Measurements from ENCODE around the gene ARHGAP27.
"Not testable (repeated sequence)": the region's sequence is repeated elsewhere in the genome, so short reads cannot be mapped to it uniquely, and the experiment has no call there.

ARHGAP27 gene

GRCh38 chr17:45432405-45433158 is at the start of gene ARHGAP27:
Gene ARHGAP27, minus strand, starts transcription at chr17:45432870. Its CDS starts 2,591 bp downstream, at chr17:45430279.
- DNase-seq = no peak

GRCh38 chr17:45482317-45482716 is 49.6 kb upstream of the ARHGAP27 start:
- not testable (repeated sequence) for DNase-seq

- DNase-seq = not testable (repeated sequence)
These were observed 42.8 kb upstream of the ARHGAP27 start for GRCh38 chr17:45475436-45475835.

GRCh38 chr17:45472249-45472648 is 39.6 kb upstream of the ARHGAP27 start:
- DNase-seq = not testable (repeated sequence)

- DNase-seq = not testable (repeated sequence)
These were observed 36.5 kb upstream of the ARHGAP27 start for GRCh38 chr17:45469204-45469563.

- DNase-seq = not testable (repeated sequence)
These were observed 35.9 kb upstream of the ARHGAP27 start for GRCh38 chr17:45468293-45469203.

GRCh38 chr17:45461524-45462327 is 29.1 kb upstream of the ARHGAP27 start:
- not testable (repeated sequence) for DNase-seq

GRCh38 chr17:45460422-45460821 is 27.8 kb upstream of the ARHGAP27 start:
- DNase-seq = not testable (repeated sequence)

- not testable (repeated sequence) for DNase-seq
These were observed 21.7 kb upstream of the ARHGAP27 start for GRCh38 chr17:45454341-45454740.

GRCh38 chr17:45453731-45454130 is 21.1 kb upstream of the ARHGAP27 start:
- not testable (repeated sequence) for DNase-seq

- DNase-seq = not testable (repeated sequence)
These were observed 20.5 kb upstream of the ARHGAP27 start for GRCh38 chr17:45453225-45453534.

- DNase-seq = not testable (repeated sequence)
These were observed 19.9 kb upstream of the ARHGAP27 start for GRCh38 chr17:45452329-45453224.

GRCh38 chr17:45451660-45452059 is 19.0 kb upstream of the ARHGAP27 start:
- DNase-seq = not testable (repeated sequence)

GRCh38 chr17:45451131-45451530 is 18.5 kb upstream of the ARHGAP27 start:
- no peak for DNase-seq

GRCh38 chr17:45449708-45450329 is 17.1 kb upstream of the ARHGAP27 start:
- DNase-seq = not testable (repeated sequence)

GRCh38 chr17:45449260-45449659 is 16.6 kb upstream of the ARHGAP27 start:
- not testable (repeated sequence) for DNase-seq

- not testable (repeated sequence) for DNase-seq
These were observed 15.8 kb upstream of the ARHGAP27 start for GRCh38 chr17:45448483-45448882.

- DNase-seq = not testable (repeated sequence)
These were observed 15.4 kb upstream of the ARHGAP27 start for GRCh38 chr17:45448066-45448465.

- not testable (repeated sequence) for DNase-seq
These were observed 15.0 kb upstream of the ARHGAP27 start for GRCh38 chr17:45447650-45448049.

GRCh38 chr17:45446872-45447625 is 14.4 kb upstream of the ARHGAP27 start:
- not testable (repeated sequence) for DNase-seq
